HEK293 (cell line): ENCODE results near the gene ATP8B1.

Experiments used
- CTCF ChIP-seq: fragments of 450-650 bp; formaldehyde crosslinking; IDR thresholded peaks from 2 replicates; pipeline ENCODE4 v1.5.1; 2016; ENCODE audit warnings: missing biosample characterization, missing genetic modification characterization
- ZFP37 ChIP-seq: fragments of 450-650 bp; formaldehyde crosslinking; IDR thresholded peaks from 2 replicates; pipeline ENCODE4 v1.5.1; 2016; ENCODE audit warnings: missing biosample characterization, missing genetic modification characterization
- ZNF146 ChIP-seq: fragments of 450-650 bp; formaldehyde crosslinking; IDR thresholded peaks from 2 replicates; pipeline ENCODE4 v1.5.1; 2016; ENCODE audit warnings: missing biosample characterization, missing genetic modification characterization
- ZNF302 ChIP-seq: fragments of 450-650 bp; formaldehyde crosslinking; IDR thresholded peaks from 2 replicates; pipeline ENCODE4 v1.5.1; 2016; ENCODE audit warnings: missing biosample characterization, missing genetic modification characterization, low read depth
- ZNF473 ChIP-seq: fragments of 450-650 bp; formaldehyde crosslinking; IDR thresholded peaks from 2 replicates; pipeline ENCODE4 v1.5.1; 2017; ENCODE audit warnings: missing biosample characterization, missing genetic modification characterization
- ZNF707 ChIP-seq: fragments of 450-650 bp; formaldehyde crosslinking; IDR thresholded peaks from 2 replicates; pipeline ENCODE4 v1.5.1; 2016; ENCODE audit warnings: missing biosample characterization, missing genetic modification characterization
- TF ChIP-seq, protein P1 (sequence below): fragments of 450-650 bp; formaldehyde crosslinking; IDR thresholded peaks from 2 replicates; pipeline ENCODE4 v1.5.1; 2016; ENCODE audit warnings: missing biosample characterization, missing genetic modification characterization

DNA sequence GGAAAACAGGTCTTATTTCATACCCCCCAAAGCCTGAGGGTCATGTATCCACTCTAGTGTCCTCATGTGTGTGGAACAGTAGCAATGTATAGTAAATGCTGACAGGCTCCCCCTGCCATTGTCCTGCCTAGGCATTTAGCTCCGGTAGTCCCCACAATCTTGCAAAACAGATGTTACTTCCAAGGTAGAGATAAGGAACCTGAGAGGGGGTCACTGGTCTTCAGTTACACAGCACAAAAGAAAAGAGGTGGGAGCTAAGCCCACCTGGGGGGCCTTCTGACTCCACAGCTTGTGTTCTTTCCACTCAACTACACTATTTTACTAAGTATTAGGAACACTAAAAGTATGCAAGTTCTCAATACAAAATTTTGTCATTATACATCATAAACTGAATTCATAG, 199.2 kb downstream of the ATP8B1 start:
- TF ChIP-seq, protein P1, sequence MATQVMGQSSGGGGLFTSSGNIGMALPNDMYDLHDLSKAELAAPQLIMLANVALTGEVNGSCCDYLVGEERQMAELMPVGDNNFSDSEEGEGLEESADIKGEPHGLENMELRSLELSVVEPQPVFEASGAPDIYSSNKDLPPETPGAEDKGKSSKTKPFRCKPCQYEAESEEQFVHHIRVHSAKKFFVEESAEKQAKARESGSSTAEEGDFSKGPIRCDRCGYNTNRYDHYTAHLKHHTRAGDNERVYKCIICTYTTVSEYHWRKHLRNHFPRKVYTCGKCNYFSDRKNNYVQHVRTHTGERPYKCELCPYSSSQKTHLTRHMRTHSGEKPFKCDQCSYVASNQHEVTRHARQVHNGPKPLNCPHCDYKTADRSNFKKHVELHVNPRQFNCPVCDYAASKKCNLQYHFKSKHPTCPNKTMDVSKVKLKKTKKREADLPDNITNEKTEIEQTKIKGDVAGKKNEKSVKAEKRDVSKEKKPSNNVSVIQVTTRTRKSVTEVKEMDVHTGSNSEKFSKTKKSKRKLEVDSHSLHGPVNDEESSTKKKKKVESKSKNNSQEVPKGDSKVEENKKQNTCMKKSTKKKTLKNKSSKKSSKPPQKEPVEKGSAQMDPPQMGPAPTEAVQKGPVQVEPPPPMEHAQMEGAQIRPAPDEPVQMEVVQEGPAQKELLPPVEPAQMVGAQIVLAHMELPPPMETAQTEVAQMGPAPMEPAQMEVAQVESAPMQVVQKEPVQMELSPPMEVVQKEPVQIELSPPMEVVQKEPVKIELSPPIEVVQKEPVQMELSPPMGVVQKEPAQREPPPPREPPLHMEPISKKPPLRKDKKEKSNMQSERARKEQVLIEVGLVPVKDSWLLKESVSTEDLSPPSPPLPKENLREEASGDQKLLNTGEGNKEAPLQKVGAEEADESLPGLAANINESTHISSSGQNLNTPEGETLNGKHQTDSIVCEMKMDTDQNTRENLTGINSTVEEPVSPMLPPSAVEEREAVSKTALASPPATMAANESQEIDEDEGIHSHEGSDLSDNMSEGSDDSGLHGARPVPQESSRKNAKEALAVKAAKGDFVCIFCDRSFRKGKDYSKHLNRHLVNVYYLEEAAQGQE: no peak
- no peak for TF ChIP-seq ZNF707 (tag by site-specific recombination)
- no peak for TF ChIP-seq ZFP37 (tag by site-specific recombination)
- TF ChIP-seq CTCF (tag by site-specific recombination): no peak
- TF ChIP-seq ZNF473 (tag by site-specific recombination): no peak
- TF ChIP-seq ZNF302 (tag by site-specific recombination): no peak
- no peak for TF ChIP-seq ZNF146 (tag by site-specific recombination)
